Liver (tissue), 3 donors: ENCODE results near the gene EVI5.

Experiments used
- TAF1 ChIP-seq: conservative IDR thresholded peaks from 2 replicates; pipeline ENCODE4 v1.6.1; 2016; ENCODE audit warnings: antibody characterized with exemption, mild to moderate bottlenecking
- ZBTB33 ChIP-seq: IDR thresholded peaks from 2 replicates; pipeline ENCODE4 v1.6.1; 2016; ENCODE audit warnings: antibody characterized with exemption
- TF ChIP-seq, protein P1 (sequence below): fragments of 150-350 bp; IDR thresholded peaks from 2 replicates; pipeline ENCODE4 v1.5.1; 2017; ENCODE audit warnings: improper control_type of control experiment, low read depth, low read length; ENCODE audit not compliant: missing input control
- donor health status: healthy.
- donor health status: healthy.

GRCh38 chr1:92601044-92601443, 183.9 kb downstream of the EVI5 start:
- TF ChIP-seq TAF1 (no peak), ZBTB33 (no peak)
- TF ChIP-seq, protein P1, sequence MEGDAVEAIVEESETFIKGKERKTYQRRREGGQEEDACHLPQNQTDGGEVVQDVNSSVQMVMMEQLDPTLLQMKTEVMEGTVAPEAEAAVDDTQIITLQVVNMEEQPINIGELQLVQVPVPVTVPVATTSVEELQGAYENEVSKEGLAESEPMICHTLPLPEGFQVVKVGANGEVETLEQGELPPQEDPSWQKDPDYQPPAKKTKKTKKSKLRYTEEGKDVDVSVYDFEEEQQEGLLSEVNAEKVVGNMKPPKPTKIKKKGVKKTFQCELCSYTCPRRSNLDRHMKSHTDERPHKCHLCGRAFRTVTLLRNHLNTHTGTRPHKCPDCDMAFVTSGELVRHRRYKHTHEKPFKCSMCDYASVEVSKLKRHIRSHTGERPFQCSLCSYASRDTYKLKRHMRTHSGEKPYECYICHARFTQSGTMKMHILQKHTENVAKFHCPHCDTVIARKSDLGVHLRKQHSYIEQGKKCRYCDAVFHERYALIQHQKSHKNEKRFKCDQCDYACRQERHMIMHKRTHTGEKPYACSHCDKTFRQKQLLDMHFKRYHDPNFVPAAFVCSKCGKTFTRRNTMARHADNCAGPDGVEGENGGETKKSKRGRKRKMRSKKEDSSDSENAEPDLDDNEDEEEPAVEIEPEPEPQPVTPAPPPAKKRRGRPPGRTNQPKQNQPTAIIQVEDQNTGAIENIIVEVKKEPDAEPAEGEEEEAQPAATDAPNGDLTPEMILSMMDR = no peak
